MCF 10A (cell line): Measurements from ENCODE around the gene MAP4K2. TPM values are rescaled to one million over a fixed set of nuclear protein-coding genes. Genes with fewer than 3 reads are reported as not detected.

Experiments
- BruUV-seq: library from RNA; stranded (reverse); fragments of 400-500 nt; replicated peaks from 2 replicates; lab custom pipeline; 2021; lab: Mats Ljungman, UMichigan
- CTCF ChIA-PET: fragments of 300-600 bp; sonication (Branson Sonifier 250); formaldehyde crosslinking; extraction: SDS; loops from one replicate; lab custom pipeline; 2021; ENCODE audit warnings: antibody characterized with exemption, inconsistent platforms; lab: Yijun Ruan, JAX
- POLR2A ChIA-PET: fragments of 300-600, 350-650 bp; sonication (Branson Sonifier 250); formaldehyde crosslinking; extraction: SDS; loops from one replicate; lab custom pipeline; 2020; ENCODE audit warnings: antibody characterized with exemption, inconsistent platforms; lab: Yijun Ruan, JAX
- DNase-seq: peaks from one replicate; pipeline ENCODE4 v3.0.0-alpha.2; 2018; ENCODE audit not compliant: unreplicated experiment
- H3K27ac Mint-ChIP-seq: one replicate; pipeline ENCODE4 v1.8.0; 2022; ENCODE audit warnings: mild to moderate bottlenecking, low read depth, mixed read lengths; ENCODE audit not compliant: unreplicated experiment
- H3K27me3 Mint-ChIP-seq: one replicate; pipeline ENCODE4 v1.8.0; 2022; ENCODE audit warnings: mixed read lengths; ENCODE audit not compliant: insufficient read depth, unreplicated experiment
- H3K36me3 Mint-ChIP-seq: one replicate; pipeline ENCODE4 v1.8.0; 2022; ENCODE audit warnings: mild to moderate bottlenecking, moderate library complexity, mixed read lengths; ENCODE audit not compliant: insufficient read depth, unreplicated experiment
- H3K4me1 Mint-ChIP-seq: one replicate; pipeline ENCODE4 v1.8.0; 2022; ENCODE audit warnings: mixed read lengths; ENCODE audit not compliant: insufficient read depth, unreplicated experiment
- H3K4me3 Mint-ChIP-seq: one replicate; pipeline ENCODE4 v1.8.0; 2022; ENCODE audit warnings: mild to moderate bottlenecking, moderate library complexity, mixed read lengths; ENCODE audit not compliant: unreplicated experiment
- H3K9me3 Mint-ChIP-seq: one replicate; pipeline ENCODE4 v1.8.0; 2022; ENCODE audit warnings: mixed read lengths; ENCODE audit not compliant: unreplicated experiment
- CTCF ChIP-seq: fragments of 200-600 bp; IDR thresholded peaks from one replicate; pipeline ENCODE4 v1.8.0; 2022; ENCODE audit warnings: antibody characterized with exemption, mild to moderate bottlenecking; ENCODE audit not compliant: unreplicated experiment
- intact Hi-C: fragments of 100-400 bp; cut with micrococcal nuclease; formaldehyde crosslinking; loops from 2 replicates; pipeline ENCODE4 v1.14.1; 2022
- total RNA-seq: library from RNA; stranded (reverse); gene quantifications from 2 replicates; pipeline ENCODE4 v1.2.3, GENCODE V29; 2022

The MAP4K2 gene
- total RNA-seq, 1 experiment from 2014 or later = 6.8 TPM

DNA sequence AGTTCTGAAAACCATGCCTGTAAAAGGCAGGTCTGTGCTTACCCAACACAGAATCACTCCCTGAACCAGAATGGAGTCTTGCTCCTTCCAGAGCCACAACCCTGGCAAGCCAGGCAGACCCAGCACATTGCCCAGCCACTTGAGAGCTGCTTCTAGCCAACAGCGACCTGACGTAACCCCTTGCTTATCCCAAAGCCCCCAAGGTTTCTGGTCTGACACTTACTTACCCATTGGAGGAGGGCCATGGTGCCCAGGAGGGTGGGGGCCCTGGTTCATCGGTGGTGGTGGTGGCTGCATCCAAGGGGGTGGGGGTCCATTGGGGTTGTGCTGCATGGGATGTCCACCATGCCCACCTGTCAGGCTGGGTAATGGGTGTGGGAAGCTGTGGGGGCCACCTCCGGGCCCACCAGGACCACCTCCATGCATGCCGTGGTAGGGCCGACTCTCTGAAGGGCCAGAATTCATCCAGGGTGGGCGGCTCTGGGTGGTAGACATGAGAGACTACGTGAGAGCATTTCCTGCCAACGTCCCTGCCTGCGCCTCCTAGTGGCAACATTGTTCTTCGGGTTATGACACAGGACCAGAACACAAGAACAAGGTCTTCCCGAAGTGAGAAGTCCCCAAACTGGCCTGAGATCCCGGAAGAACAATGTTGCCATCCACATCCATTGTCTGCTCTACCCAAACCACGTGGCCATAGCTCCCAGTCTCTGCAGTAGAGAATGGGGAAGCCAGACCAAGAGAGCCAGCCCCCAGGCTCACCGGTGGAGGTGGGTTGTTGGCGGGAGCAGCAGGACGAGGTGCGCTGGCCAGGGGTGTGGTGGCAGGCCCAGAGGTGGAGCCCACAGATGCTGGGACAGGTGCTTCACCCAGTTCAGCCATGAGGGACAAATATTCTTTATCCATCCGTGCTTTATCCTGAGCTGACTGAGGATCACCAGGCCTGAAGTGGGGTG, 35.4 kb downstream of the MAP4K2 start:
- intact Hi-C loops = no loop called here
- H3K27ac Mint-ChIP-seq = no peak overlapping the region

DNA sequence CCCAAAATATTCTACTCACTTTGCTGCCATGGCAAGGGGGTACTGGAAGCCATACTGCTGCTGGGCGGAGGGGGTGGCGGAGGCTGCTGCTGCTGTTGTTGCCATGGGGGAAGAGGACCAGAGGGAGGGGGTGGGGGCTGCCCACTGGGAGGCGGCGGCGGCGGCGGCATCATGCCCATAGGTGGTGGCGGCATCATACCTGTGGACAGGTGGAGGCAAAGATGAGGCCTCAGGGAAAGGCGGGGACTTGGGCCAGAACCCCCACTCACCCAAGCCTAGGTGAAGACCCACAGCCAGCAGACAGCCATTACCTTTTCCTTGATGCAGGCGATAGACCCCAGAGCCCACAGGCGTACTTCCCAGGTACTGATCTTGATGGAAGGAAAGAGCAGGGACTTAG, 36.1 kb downstream of the MAP4K2 start:
- intact Hi-C loops = no loop called here
- no peak for DNase-seq
- Mint-ChIP-seq H3K9me3 (no peaks in the 10 kb centered on the region), H3K36me3 (peaks cover 93% of the 10 kb centered on the region), H3K27ac (no peak overlapping the region), H3K4me1 (peaks cover 7% of the 10 kb centered on the region), H3K27me3 (no peaks in the 10 kb centered on the region), H3K4me3 (no peak overlapping the region)
- ChIA-PET CTCF (interaction anchor here (0.7 to 1.9 kb wide), 5 partner anchors 10 to 102 kb away, joined by 3 to 15 read pairs (median 3); no protein-coding TSS in a partner anchor), POLR2A (interaction anchor here (0.9 kb wide), 1 partner anchor 10 kb away, joined by 4 read pairs; no protein-coding TSS in a partner anchor)
- BruUV-seq = no TSS peak
- TF ChIP-seq CTCF = no peak

More for the DNA sequence above, 35.4 kb downstream of the MAP4K2 start:
- Mint-ChIP-seq H3K9me3 (no peaks in the 10 kb centered on the region), H3K4me3 (no peak overlapping the region), H3K27me3 (no peaks in the 10 kb centered on the region), H3K36me3 (peaks cover 99% of the 10 kb centered on the region), H3K4me1 (peaks cover 7% of the 10 kb centered on the region)
- peak; percentile 61 for TF ChIP-seq CTCF
- peak; percentile 68 for DNase-seq
- POLR2A ChIA-PET = no interaction called here
- CTCF ChIA-PET = interaction anchor here (0.6 to 1.9 kb wide), 12 partner anchors 9 to 150 kb away, joined by 3 to 15 read pairs (median 3); no protein-coding TSS in a partner anchor
- BruUV-seq = no TSS peak

- intact Hi-C loops = no loop called here
- Mint-ChIP-seq H3K9me3 (no peaks in the 10 kb centered on the region), H3K27ac (no peak overlapping the region), H3K27me3 (no peaks in the 10 kb centered on the region), H3K36me3 (peaks cover 87% of the 10 kb centered on the region), H3K4me1 (peaks cover 7% of the 10 kb centered on the region), H3K4me3 (no peak overlapping the region)
- BruUV-seq = no TSS peak
- ChIA-PET CTCF (no interaction called here), POLR2A (interaction anchor here (0.9 to 6.8 kb wide), 2 partner anchors 9 to 10 kb away, joined by 4 to 86 read pairs; partner anchors contain the start of gene SF1)
- no peak for DNase-seq
- TF ChIP-seq CTCF = no peak
Measured at GRCh38 chr11:64765851-64766665, 37.0 kb downstream of the MAP4K2 start.
